Measurements from ENCODE around the gene SLC2A3.

GRCh38 chr12:7973457-7973825 is 37.5 kb upstream of the SLC2A3 start:
- TF ChIP-seq CTCF (IDR thresholded peaks at IDR 0.05), result no peak
- no peak for TF ChIP-seq POLR2A (IDR thresholded peaks at IDR 0.05)
